H9 (cell line): ENCODE data around the gene TAF13. TPM values are rescaled to one million over a fixed set of nuclear protein-coding genes. Genes with fewer than 3 reads are reported as not detected.

Source experiments
- DNase-seq: peaks from one replicate; pipeline ENCODE4 v3.0.0-alpha.2; 2017
- H2AFZ ChIP-seq: one replicate; pipeline ENCODE4 v1.6.1; 2013; ENCODE audit warnings: mild to moderate bottlenecking, low read length, control low read depth, moderate library complexity
- H2AK5ac ChIP-seq: 2 replicates; pipeline ENCODE4 v1.6.1; 2013; ENCODE audit warnings: low read length, control low read depth, mixed read lengths; ENCODE audit not compliant: insufficient read length
- H2BK120ac ChIP-seq: one replicate; pipeline ENCODE4 v1.6.1; 2013; ENCODE audit warnings: low read depth, mild to moderate bottlenecking, low read length, control low read depth, inconsistent platforms; ENCODE audit not compliant: poor library complexity, severe bottlenecking
- H2BK12ac ChIP-seq: 2 replicates; pipeline ENCODE4 v1.6.1; 2013; ENCODE audit warnings: low read length, control low read depth, mixed read lengths, low read depth; ENCODE audit not compliant: insufficient read length
- H2BK15ac ChIP-seq: 2 replicates; pipeline ENCODE4 v1.6.1; 2013; ENCODE audit warnings: low read depth, low read length, control low read depth
- H2BK20ac ChIP-seq: one replicate; pipeline ENCODE4 v1.6.1; 2013; ENCODE audit warnings: low read depth, mild to moderate bottlenecking, low read length, control low read depth, inconsistent platforms; ENCODE audit not compliant: poor library complexity, severe bottlenecking
- H2BK5ac ChIP-seq: 2 replicates; pipeline ENCODE4 v1.6.1; 2013; ENCODE audit warnings: low read length, control low read depth, mixed read lengths; ENCODE audit not compliant: insufficient read length
- H3K14ac ChIP-seq: 2 replicates; pipeline ENCODE4 v1.6.1; 2013; ENCODE audit warnings: low read length, control low read depth; ENCODE audit not compliant: insufficient read depth
- H3K18ac ChIP-seq: 2 replicates; pipeline ENCODE4 v1.6.1; 2013; ENCODE audit warnings: low read depth, mild to moderate bottlenecking, mixed read lengths, low read length, control low read depth; ENCODE audit not compliant: insufficient read length
- H3K23ac ChIP-seq: 2 replicates; pipeline ENCODE4 v1.6.1; 2013; ENCODE audit warnings: low read length, control low read depth, mixed read lengths, low read depth; ENCODE audit not compliant: insufficient read length
- H3K23me2 ChIP-seq: 2 replicates; pipeline ENCODE4 v1.6.1; 2013; ENCODE audit warnings: low read depth, mild to moderate bottlenecking, mixed read lengths, low read length, control low read depth; ENCODE audit not compliant: insufficient read length, poor library complexity, severe bottlenecking
- H3K27ac ChIP-seq: 2 replicates; pipeline ENCODE4 v1.5.1; 2013; ENCODE audit warnings: low read length, control low read depth, mixed read lengths, low read depth; ENCODE audit not compliant: insufficient read length
- H3K27me3 ChIP-seq: 2 replicates; pipeline ENCODE4 v1.6.1; 2013; ENCODE audit warnings: low read length, control low read depth, inconsistent platforms; ENCODE audit not compliant: insufficient read depth
- H3K4ac ChIP-seq: 2 replicates; pipeline ENCODE4 v1.6.1; 2013; ENCODE audit warnings: low read depth, mild to moderate bottlenecking, control low read depth, inconsistent platforms, low read length, moderate library complexity
- H3K4me1 ChIP-seq: 2 replicates; pipeline ENCODE4 v1.6.1; 2013; ENCODE audit warnings: low read length, control low read depth, inconsistent platforms; ENCODE audit not compliant: insufficient read depth
- H3K4me2 ChIP-seq: 2 replicates; pipeline ENCODE4 v1.6.1; 2013; ENCODE audit warnings: low read length, control low read depth, mixed read lengths; ENCODE audit not compliant: insufficient read length, insufficient read depth
- H3K56ac ChIP-seq: 2 replicates; pipeline ENCODE4 v1.6.1; 2013; ENCODE audit warnings: low read depth, mild to moderate bottlenecking, mixed read lengths, low read length, control low read depth; ENCODE audit not compliant: insufficient read length
- H3K79me1 ChIP-seq: 2 replicates; pipeline ENCODE4 v1.6.1; 2013; ENCODE audit warnings: low read depth, mild to moderate bottlenecking, moderate library complexity, low read length, control low read depth, inconsistent platforms; ENCODE audit not compliant: insufficient read depth, poor library complexity, severe bottlenecking
- H3K79me2 ChIP-seq: 2 replicates; pipeline ENCODE4 v1.6.1; 2013; ENCODE audit warnings: low read length, control low read depth, inconsistent platforms; ENCODE audit not compliant: insufficient read depth
- H3K9ac ChIP-seq: 2 replicates; pipeline ENCODE4 v1.6.1; 2013; ENCODE audit warnings: low read length, control low read depth, mixed read lengths; ENCODE audit not compliant: insufficient read length; ENCODE audit errors: extremely low read depth
- H3K9me3 ChIP-seq: one replicate; pipeline ENCODE4 v1.6.1; 2013; ENCODE audit warnings: low read depth, low read length, inconsistent platforms; ENCODE audit not compliant: control insufficient read depth
- H3T11ph ChIP-seq: one replicate; pipeline ENCODE4 v1.6.1; 2013; ENCODE audit warnings: mild to moderate bottlenecking, low read length, control low read depth, inconsistent platforms
- H4K20me1 ChIP-seq: one replicate; pipeline ENCODE4 v1.6.1; 2013; ENCODE audit not compliant: control insufficient read depth, insufficient read length, insufficient read depth
- H4K5ac ChIP-seq: 2 replicates; pipeline ENCODE4 v1.6.1; 2013; ENCODE audit warnings: low read depth, mild to moderate bottlenecking, mixed read lengths, low read length, control low read depth; ENCODE audit not compliant: insufficient read length
- H4K8ac ChIP-seq: replicated peaks from 2 replicates; pipeline ENCODE4 v1.6.1; 2013; ENCODE audit warnings: low read length, control low read depth, mixed read lengths, low read depth; ENCODE audit not compliant: insufficient read length
- H4K91ac ChIP-seq: 2 replicates; pipeline ENCODE4 v1.6.1; 2013; ENCODE audit warnings: low read depth, mild to moderate bottlenecking, moderate library complexity, mixed read lengths, low read length, control low read depth; ENCODE audit not compliant: insufficient read length
- H3K27ac Mint-ChIP-seq, 3 experiments: 2 replicates in 2 of 3; 3 replicates in 1 of 3; pipeline ENCODE4 v1.8.0; 2020 to 2021; ENCODE audit warnings: mixed read lengths in 3 of 3, mild to moderate bottlenecking in 1 of 3, moderate library complexity in 1 of 3
- H3K27me3 Mint-ChIP-seq: 2 replicates; pipeline ENCODE4 v1.8.0; 2021; ENCODE audit warnings: low read depth, mild to moderate bottlenecking, moderate library complexity, mixed read lengths
- H3K36me3 Mint-ChIP-seq, 3 experiments: 2 replicates in 2 of 3; 3 replicates in 1 of 3; pipeline ENCODE4 v1.8.0; 2020 to 2021; ENCODE audit warnings: low read depth in 3 of 3, mixed read lengths in 3 of 3; ENCODE audit not compliant: insufficient read depth in 1 of 3
- H3K4me1 Mint-ChIP-seq, 2 experiments: 2 replicates each; pipeline ENCODE4 v1.8.0; 2020; ENCODE audit warnings: mixed read lengths in 2 of 2
- H3K4me3 Mint-ChIP-seq, 2 experiments: 2 replicates in 1 of 2; 3 replicates in 1 of 2; pipeline ENCODE4 v1.8.0; 2020 to 2021; ENCODE audit warnings: mild to moderate bottlenecking in 2 of 2, mixed read lengths in 2 of 2, moderate library complexity in 1 of 2
- H3K9me3 Mint-ChIP-seq, 2 experiments: 2 replicates in 1 of 2; 3 replicates in 1 of 2; pipeline ENCODE4 v1.8.0; 2020; ENCODE audit warnings: mild to moderate bottlenecking in 2 of 2, mixed read lengths in 2 of 2, moderate library complexity in 1 of 2
- CTCF ChIP-seq: fragments of 200-600 bp; sonication (generic); conservative IDR thresholded peaks from 3 replicates; pipeline ENCODE4 v1.8.0; 2021; ENCODE audit warnings: antibody characterized with exemption, mild to moderate bottlenecking
- WGBS: extraction: QIAGEN DNeasy Blood & Tissue Kit; methylation state at CpG from one replicate; pipeline ENCODE4 v1.1.7; 2013; ENCODE audit warnings: missing lambda C conversion rate, low lambda C conversion rate, mixed read lengths; ENCODE audit not compliant: insufficient read length; ENCODE audit errors: extremely low coverage; 5-methylcytosine and 5-hydroxymethylcytosine counted together
- total RNA-seq: library from RNA; stranded (reverse); gene quantifications from 2 replicates; pipeline ENCODE4 v1.2.1, GENCODE V29; 2021

TAF13 gene
- total RNA-seq, 1 experiment from 2014 or later = 50.9 TPM

- Histone ChIP-seq H3K27me3 (no peaks in the 10 kb centered on the region), H4K20me1 (no peaks in the 10 kb centered on the region), H4K5ac (no peak overlapping the region), H2BK12ac (no peak overlapping the region), H2BK120ac (no peak overlapping the region), H3K56ac (no peak overlapping the region), H4K8ac (no peak overlapping the region), H3K14ac (no peak overlapping the region), H3K23me2 (peaks cover 6% of the 10 kb centered on the region), H2AFZ (no peak overlapping the region), H3K9me3 (no peaks in the 10 kb centered on the region), H3K9ac (no peak overlapping the region), H3K4me2 (no peak overlapping the region), H2BK5ac (no peak overlapping the region), H3T11ph (no peak overlapping the region), H3K18ac (no peak overlapping the region), H3K27ac (no peak overlapping the region), H3K4me1 (no peaks in the 10 kb centered on the region), H2BK15ac (no peak overlapping the region), H2BK20ac (no peak overlapping the region), H3K79me1 (no peaks in the 10 kb centered on the region), H2AK5ac (no peak overlapping the region), H3K23ac (no peak overlapping the region), H3K4ac (no peak overlapping the region), H4K91ac (no peak overlapping the region), H3K79me2 (0 out of 2 replicates have a peak, but pooled peaks cover 2% of the 10 kb centered on the region)
- DNase-seq = no peak
- Mint-ChIP-seq H3K9me3 (no peaks in the 10 kb centered on the region), H3K4me3 (no peak overlapping the region), H3K27me3 (no peaks in the 10 kb centered on the region), H3K4me1 (peaks cover 15 to 18% of the 10 kb centered on the region in 2 experiments), H3K36me3 (peaks cover 0 to 17% (median 13%) of the 10 kb centered on the region in 3 experiments; a peak in 5 of 7 replicates), H3K27ac (0 out of 7 replicates have a peak overlapping the region, but pooled peaks of 1 of the 3 experiments have one; percentile 16)
- TF ChIP-seq CTCF = no peak
- no CpG with 5 or more reads among the region's 7 CpGs for WGBS
Observed at GRCh38 chr1:109094377-109094803, 18.6 kb upstream of the TAF13 start.
